ENCODE data around the gene FIBP. TPM values are rescaled to one million over a fixed set of nuclear protein-coding genes. Genes with fewer than 3 reads are reported as not detected.
A peak's percentile ranks its signal among the peaks of the same experiment; 100 is the strongest.

FIBP gene
- total RNA-seq, 1 donor from 2014 or later: 115 TPM

DNA sequence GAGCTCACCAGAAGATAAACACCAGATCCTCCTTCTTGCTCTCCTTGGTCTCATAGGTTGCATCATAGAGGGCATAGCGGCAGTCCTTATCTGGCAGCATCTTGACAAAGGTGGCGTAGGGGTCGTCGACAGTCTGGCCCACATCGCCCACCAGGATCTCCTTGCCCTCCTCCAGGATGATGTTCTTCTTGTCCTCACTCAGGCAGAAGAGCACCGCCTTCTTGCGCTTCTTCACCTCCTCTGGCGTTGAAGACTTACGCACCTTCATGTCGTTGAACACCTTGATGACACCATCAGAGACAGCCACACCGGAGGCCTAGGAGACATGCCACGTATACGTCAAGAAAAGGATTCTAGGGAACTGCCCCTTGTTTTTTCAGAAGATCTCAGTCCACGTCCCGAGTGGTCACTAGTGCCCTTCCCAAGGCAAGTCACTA, 32.3 kb downstream of the FIBP start:
- peak overlapping the region; percentile 89 for H3K27ac Mint-ChIP-seq (ENCODE audit: unreplicated experiment)
- peaks cover 16% of the 10 kb centered on the region for H3K4me1 Mint-ChIP-seq (ENCODE audit: low read depth, unreplicated experiment)
- no peak for DNase-seq
- H3K27me3 Mint-ChIP-seq (ENCODE audit: unreplicated experiment): peaks cover 32% of the 10 kb centered on the region
- TF ChIP-seq, protein P1, sequence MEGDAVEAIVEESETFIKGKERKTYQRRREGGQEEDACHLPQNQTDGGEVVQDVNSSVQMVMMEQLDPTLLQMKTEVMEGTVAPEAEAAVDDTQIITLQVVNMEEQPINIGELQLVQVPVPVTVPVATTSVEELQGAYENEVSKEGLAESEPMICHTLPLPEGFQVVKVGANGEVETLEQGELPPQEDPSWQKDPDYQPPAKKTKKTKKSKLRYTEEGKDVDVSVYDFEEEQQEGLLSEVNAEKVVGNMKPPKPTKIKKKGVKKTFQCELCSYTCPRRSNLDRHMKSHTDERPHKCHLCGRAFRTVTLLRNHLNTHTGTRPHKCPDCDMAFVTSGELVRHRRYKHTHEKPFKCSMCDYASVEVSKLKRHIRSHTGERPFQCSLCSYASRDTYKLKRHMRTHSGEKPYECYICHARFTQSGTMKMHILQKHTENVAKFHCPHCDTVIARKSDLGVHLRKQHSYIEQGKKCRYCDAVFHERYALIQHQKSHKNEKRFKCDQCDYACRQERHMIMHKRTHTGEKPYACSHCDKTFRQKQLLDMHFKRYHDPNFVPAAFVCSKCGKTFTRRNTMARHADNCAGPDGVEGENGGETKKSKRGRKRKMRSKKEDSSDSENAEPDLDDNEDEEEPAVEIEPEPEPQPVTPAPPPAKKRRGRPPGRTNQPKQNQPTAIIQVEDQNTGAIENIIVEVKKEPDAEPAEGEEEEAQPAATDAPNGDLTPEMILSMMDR (IDR thresholded peaks at IDR 0.05; ENCODE audit: partially characterized antibody, unreplicated experiment): no peak
- peaks cover 32% of the 10 kb centered on the region for H3K9me3 Mint-ChIP-seq (ENCODE audit: unreplicated experiment)
- H3K4me3 Mint-ChIP-seq (ENCODE audit: unreplicated experiment): peak overlapping the region; percentile 96
- no peaks in the 10 kb centered on the region for H3K36me3 Mint-ChIP-seq (ENCODE audit: unreplicated experiment)

DNA sequence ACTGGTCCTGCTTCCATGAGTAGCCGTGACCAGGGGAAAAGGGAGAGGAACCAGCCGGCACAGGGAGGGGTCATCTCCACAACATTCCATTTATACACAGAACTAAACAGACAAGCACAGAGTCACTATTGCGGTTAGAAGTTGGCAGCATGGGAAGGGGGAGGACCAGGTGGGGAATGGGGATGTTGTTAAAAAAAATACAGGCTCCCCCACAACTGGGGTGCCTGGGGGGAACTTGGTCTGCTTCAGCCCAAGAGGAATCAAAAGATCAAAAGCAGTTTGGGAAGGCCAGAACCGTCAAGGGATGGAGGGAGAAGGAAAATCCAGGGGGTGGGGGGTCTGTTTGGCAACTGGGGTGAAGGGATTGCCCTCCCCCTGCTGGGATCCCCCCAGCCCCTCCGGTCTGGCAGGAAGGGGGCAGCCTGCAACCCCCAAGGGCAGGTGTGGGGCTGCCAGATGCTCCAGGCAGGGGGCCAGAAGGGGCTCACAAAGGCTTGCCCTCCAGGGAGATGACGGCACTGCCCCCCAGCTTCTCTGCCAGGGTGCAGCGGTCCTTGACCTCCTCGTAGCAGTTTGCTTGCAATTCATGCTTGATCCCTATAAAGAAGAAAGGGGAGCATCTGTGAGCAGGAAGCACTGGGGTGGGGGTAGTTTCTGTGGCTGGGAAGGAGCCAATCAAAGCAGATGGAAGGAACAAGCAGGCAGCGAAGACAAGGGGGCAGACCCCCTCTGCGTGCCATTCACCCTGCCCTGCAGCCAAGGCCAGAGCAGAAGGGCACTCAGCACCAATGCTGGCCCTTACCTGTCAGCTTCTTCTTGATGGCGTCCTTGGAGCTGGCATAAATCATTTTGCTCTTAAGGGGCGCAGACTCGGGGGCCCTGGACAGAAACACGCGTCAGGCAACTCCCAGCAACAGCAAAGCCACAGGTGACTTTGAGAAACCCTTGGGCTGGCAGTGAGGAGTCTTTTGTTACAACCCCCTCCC, 33.1 kb downstream of the FIBP start:
- Mint-ChIP-seq H3K9me3 (ENCODE audit: unreplicated experiment) (peaks cover 30% of the 10 kb centered on the region), H3K36me3 (ENCODE audit: unreplicated experiment) (no peaks in the 10 kb centered on the region), H3K27ac (ENCODE audit: unreplicated experiment) (no peak overlapping the region), H3K4me3 (ENCODE audit: unreplicated experiment) (peak overlapping the region; percentile 96), H3K4me1 (ENCODE audit: low read depth, unreplicated experiment) (peaks cover 16% of the 10 kb centered on the region), H3K27me3 (ENCODE audit: unreplicated experiment) (peaks cover 30% of the 10 kb centered on the region)
- TF ChIP-seq, protein P1 (IDR thresholded peaks at IDR 0.05; ENCODE audit: partially characterized antibody, unreplicated experiment): no peak
- no peak for DNase-seq

DNA sequence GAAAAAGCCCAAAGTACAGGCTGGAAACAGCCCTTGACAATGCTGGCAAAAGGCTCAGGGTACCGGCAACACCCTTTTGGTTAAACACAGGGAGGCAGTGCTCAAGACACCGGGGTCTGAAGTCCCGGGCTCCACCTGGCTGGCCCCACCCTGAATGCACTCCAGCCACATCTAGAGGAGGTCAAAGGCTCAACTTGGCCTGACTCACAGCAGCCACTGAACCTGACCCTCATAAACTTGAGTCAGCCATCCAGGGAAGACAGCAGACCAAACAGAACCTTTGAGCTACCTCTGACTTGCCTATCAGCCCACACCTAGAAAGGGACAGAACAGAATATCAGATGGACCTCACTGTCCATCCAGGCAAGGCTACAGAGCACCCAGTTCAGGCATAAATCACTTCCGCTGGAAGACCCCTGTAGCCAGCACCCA, 34.1 kb downstream of the FIBP start:
- Mint-ChIP-seq H3K9me3 (ENCODE audit: unreplicated experiment) (peaks cover 28% of the 10 kb centered on the region), H3K27me3 (ENCODE audit: unreplicated experiment) (peaks cover 22% of the 10 kb centered on the region), H3K4me1 (ENCODE audit: low read depth, unreplicated experiment) (peaks cover 16% of the 10 kb centered on the region), H3K27ac (ENCODE audit: unreplicated experiment) (peak overlapping the region; percentile 8), H3K36me3 (ENCODE audit: unreplicated experiment) (no peaks in the 10 kb centered on the region), H3K4me3 (ENCODE audit: unreplicated experiment) (peak overlapping the region; percentile 28)
- DNase-seq: no peak
- TF ChIP-seq, protein P1 (IDR thresholded peaks at IDR 0.05; ENCODE audit: partially characterized antibody, unreplicated experiment): no peak

DNA sequence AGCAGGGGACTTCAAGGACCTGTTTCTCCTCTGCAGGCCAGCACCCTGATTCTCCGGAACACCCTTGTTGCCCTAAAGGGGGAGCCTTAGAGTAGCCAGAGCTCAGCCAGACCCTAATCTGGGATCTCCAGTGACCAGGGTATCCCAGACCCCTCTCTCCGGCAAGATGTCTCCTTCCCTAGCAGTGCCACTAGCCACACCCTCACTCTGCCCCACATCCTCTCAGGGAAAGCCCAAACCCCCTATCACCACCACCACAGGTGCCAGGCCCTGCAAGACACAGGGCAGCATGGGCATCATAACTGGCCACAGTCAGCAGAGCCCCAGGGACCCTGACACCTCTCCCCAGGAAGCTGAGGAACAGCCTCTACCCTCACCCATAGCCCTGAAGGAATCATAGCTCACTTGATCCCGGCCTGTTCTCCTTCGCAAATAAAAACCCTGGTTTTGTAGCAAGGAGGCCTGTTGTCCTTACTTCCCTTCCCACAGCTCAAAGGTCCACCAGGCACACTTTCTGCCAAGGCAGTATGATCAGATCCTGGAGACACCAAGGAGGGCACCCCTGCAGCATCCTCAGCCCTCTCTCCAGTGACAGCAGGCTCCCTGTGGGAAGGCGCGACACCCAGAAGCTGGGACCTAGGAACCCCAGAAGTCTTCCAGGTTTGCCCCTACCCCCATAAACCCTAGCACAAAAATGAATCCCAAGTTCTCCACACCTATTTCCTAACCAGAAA, 34.9 kb downstream of the FIBP start:
- peaks cover 18% of the 10 kb centered on the region for H3K27me3 Mint-ChIP-seq (ENCODE audit: unreplicated experiment)
- no peaks in the 10 kb centered on the region for H3K36me3 Mint-ChIP-seq (ENCODE audit: unreplicated experiment)
- H3K4me3 Mint-ChIP-seq (ENCODE audit: unreplicated experiment): peak overlapping the region; percentile 42
- TF ChIP-seq, protein P1 (IDR thresholded peaks at IDR 0.05; ENCODE audit: partially characterized antibody, unreplicated experiment): no peak
- no peak for DNase-seq
- peaks cover 23% of the 10 kb centered on the region for H3K9me3 Mint-ChIP-seq (ENCODE audit: unreplicated experiment)
- peaks cover 16% of the 10 kb centered on the region for H3K4me1 Mint-ChIP-seq (ENCODE audit: low read depth, unreplicated experiment)
- peak overlapping the region; percentile 68 for H3K27ac Mint-ChIP-seq (ENCODE audit: unreplicated experiment)

Data from glutamatergic neuron (in vitro differentiated cells).